Measurements from ENCODE around the gene GOSR1. TPM values are rescaled to one million over a fixed set of nuclear protein-coding genes. Genes with fewer than 3 reads are reported as not detected.
"Not testable (repeated sequence)": the region's sequence is repeated elsewhere in the genome, so short reads cannot be mapped to it uniquely, and the experiment has no call there.

Gene GOSR1
- total RNA-seq, 2 donors from 2014 or later, result 65.7 to 66.1 TPM

- not testable (repeated sequence) for H3K27ac Mint-ChIP-seq; H3K36me3 Mint-ChIP-seq (ENCODE audit: insufficient read depth in 2 of 2); H3K9me3 Mint-ChIP-seq; H3K27me3 Mint-ChIP-seq (ENCODE audit: low read depth); DNase-seq; H3K4me3 Mint-ChIP-seq; ATAC-seq (replicated peaks in 1 of 2); H3K4me1 Mint-ChIP-seq (ENCODE audit: low read depth)
Observed at GRCh38 chr17:30571404-30571803, 94.2 kb downstream of the GOSR1 start.

- ATAC-seq (replicated peaks in 1 of 2), result no peak
Observed at GRCh38 chr17:30571921-30572320, 94.7 kb downstream of the GOSR1 start.

DNA sequence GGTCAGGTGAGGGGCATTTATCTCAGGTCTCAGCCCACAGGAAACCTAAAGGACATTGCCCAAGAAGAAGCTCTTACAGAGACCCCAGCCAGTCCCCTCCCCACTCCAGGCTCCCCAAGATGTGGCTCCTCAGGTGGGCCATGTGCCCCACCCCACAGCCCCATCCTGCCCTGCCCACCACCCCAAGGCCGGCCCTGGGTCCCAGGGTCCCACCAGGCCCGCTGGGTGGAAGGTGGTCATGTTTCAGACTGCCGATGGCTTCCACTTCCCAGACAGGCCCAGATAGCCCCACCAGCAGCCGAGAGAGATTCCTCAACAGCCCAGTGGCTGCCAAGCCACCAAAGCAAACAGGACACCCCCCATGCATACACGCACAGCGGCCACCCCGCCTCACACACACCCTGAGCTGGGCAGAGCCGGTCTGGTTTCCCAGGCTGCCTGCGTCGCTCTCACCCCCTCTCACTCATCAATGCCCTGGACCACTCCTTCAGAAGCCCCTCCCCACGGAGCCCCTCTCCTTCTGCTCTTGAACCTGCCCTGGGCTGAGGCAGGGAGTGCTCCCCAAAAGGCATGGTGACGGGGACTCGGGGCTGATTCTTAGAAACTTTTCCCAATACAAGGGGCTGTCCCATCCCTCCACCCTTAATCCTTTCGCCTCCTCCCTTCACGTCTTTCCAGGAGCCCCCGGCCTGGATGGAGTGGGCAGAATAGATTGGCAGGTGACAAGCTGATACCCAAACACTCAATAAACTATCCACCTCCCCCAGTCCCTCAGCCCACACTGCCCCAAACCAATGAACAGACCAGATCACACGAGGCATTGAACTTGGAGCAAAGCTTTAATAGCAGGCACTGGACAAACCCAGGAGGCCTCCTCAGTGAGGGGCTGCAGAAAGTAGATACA is 95.7 kb downstream of the GOSR1 start:
- ATAC-seq (replicated peaks in 1 of 2); DNase-seq; H3K27ac Mint-ChIP-seq: not testable (repeated sequence)

More at GRCh38 chr17:30571921-30572320, 94.7 kb downstream of the GOSR1 start:
- Mint-ChIP-seq H3K27me3 (ENCODE audit: low read depth) (no peaks in the 10 kb centered on the region), H3K4me1 (ENCODE audit: low read depth) (no peaks in the 10 kb centered on the region), H3K9me3 (no peaks in the 10 kb centered on the region), H3K36me3 (ENCODE audit: insufficient read depth in 2 of 2) (no peaks in the 10 kb centered on the region), H3K4me3 (no peak overlapping the region), H3K27ac (no peak overlapping the region)
- DNase-seq, result no peak

DNA sequence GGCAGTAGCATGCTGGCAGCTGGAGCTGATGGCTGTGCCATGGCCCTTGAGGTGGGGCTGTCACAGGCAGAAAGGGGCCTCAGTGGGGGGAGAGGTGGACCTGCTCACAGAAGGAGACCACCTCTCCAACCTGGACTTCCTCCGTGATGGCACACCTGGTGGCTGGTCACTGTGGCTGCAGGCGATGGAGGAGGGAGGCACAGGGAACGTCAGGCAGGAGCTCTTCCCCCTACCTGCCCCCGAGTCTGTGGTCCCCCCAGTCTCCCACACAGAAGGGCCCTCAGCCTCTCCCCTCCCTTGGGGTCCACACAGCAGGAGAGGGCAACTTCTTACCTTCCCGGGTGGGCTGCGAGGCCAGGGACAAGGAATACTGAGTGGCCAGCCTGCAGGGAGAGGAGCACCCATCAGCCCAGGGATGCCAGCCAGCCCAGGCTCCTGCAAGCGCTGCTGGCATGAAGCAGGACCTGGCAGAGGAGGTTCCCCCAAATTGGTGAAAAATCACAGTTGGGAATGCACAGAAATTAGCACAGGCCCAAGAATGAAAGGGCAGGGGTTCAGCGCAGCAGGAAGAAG is 96.5 kb downstream of the GOSR1 start:
- no peak overlapping the region for H3K27ac Mint-ChIP-seq
- no peaks in the 10 kb centered on the region for H3K27me3 Mint-ChIP-seq (ENCODE audit: low read depth)
- no peaks in the 10 kb centered on the region for H3K4me1 Mint-ChIP-seq (ENCODE audit: low read depth)
- ATAC-seq (replicated peaks in 1 of 2) (no peak), DNase-seq (no peak)
- H3K9me3 Mint-ChIP-seq, result no peaks in the 10 kb centered on the region
- no peaks in the 10 kb centered on the region for H3K36me3 Mint-ChIP-seq (ENCODE audit: insufficient read depth in 2 of 2)
- H3K4me3 Mint-ChIP-seq, result no peak overlapping the region

More for the DNA sequence above, 95.7 kb downstream of the GOSR1 start:
- H3K9me3 Mint-ChIP-seq; H3K36me3 Mint-ChIP-seq (ENCODE audit: insufficient read depth in 2 of 2); H3K27me3 Mint-ChIP-seq (ENCODE audit: low read depth); H3K4me1 Mint-ChIP-seq (ENCODE audit: low read depth); H3K4me3 Mint-ChIP-seq: not testable (repeated sequence)

DNA sequence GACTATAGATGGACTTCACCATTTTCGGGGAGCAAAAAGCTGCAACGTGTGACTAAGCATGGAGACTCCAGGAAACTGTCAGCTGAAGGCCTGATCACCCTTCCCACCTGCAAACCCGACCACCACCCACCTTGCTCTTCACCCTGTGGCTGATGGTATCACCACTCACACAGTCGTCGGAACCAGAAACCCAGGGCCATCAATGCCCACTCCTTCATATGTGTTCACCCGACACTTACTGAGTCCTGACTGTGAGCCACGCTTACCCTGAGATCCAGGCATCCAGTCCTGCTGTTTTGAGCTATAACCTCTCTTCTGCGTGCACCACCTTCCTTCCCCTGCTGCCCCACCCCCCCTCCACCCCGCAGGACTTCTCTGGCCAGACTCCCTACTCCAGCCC is 97.1 kb downstream of the GOSR1 start:
- not testable (repeated sequence) for ATAC-seq (replicated peaks in 1 of 2); H3K27ac Mint-ChIP-seq; H3K36me3 Mint-ChIP-seq (ENCODE audit: insufficient read depth in 2 of 2)

GRCh38 chr17:30574806-30575205 is 97.6 kb downstream of the GOSR1 start:
- H3K36me3 Mint-ChIP-seq (ENCODE audit: insufficient read depth in 2 of 2); ATAC-seq (replicated peaks in 1 of 2); H3K9me3 Mint-ChIP-seq; DNase-seq; H3K27me3 Mint-ChIP-seq (ENCODE audit: low read depth); H3K4me3 Mint-ChIP-seq; H3K4me1 Mint-ChIP-seq (ENCODE audit: low read depth); H3K27ac Mint-ChIP-seq: not testable (repeated sequence)

More for the DNA sequence above, 97.1 kb downstream of the GOSR1 start:
- H3K4me3 Mint-ChIP-seq; DNase-seq; H3K27me3 Mint-ChIP-seq (ENCODE audit: low read depth); H3K9me3 Mint-ChIP-seq; H3K4me1 Mint-ChIP-seq (ENCODE audit: low read depth): not testable (repeated sequence)

DNA sequence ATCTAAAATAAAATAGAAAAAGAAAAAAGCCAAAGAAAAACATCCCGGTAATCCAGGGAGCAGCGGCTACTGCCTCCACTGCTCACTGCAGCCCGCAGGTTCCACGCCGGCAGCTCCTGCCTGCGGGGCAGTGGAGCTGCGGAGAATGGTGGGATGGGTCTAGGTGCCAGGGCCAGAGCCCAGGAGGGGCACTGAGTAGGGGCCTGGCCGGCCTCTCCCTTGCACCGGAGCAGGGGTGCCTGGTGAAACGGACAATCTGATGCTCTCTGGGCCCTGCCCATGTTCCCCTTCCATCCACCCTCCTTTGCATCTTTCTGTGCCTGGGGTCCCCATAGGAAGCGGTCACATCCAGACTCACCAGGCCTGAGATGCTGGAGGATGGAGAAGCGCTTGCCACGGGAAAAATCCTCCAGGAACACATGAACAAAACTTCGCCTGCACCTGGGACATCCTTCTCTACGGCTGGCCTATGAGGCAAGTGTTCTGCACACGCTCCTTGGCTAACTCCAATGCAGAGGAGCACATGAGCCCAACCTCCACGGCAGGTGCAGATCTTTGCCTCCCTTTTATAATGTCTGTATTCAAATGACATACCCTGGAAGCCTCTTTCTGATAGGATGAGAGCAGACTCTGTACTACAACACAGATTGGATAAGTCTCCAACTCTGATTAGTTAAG is 98.6 kb downstream of the GOSR1 start:
- not testable (repeated sequence) for ATAC-seq (replicated peaks in 1 of 2); H3K27me3 Mint-ChIP-seq (ENCODE audit: low read depth); H3K4me3 Mint-ChIP-seq; H3K4me1 Mint-ChIP-seq (ENCODE audit: low read depth); DNase-seq; H3K9me3 Mint-ChIP-seq; H3K36me3 Mint-ChIP-seq (ENCODE audit: insufficient read depth in 2 of 2); H3K27ac Mint-ChIP-seq

DNA sequence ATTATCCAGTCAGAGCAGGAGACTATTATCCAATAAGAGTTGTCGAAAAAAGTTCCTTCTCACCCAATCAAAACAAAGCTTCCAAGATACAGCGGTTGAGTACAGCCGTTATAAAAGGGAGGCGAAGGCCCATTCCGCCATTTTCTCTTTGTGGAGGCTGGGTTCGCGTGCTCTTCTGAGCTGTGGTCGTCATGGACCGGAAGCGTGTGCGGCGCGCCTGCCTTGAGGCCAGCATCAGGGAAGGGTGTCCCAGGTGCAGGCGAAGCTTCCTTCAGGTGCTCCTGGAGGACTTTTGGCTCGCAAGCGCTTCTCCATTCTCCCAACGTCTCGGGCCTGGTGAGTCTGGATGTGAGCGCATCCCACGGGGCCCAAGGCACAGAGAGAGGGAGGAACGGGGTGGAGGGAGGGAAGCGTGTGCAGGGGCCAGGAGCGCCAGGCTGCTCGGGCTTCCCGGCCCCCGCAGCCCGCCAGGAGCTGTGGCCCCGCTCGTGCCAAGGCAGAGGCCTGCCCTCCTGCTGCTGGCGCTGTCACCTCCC is 99.2 kb downstream of the GOSR1 start:
- H3K4me3 Mint-ChIP-seq, result no peak overlapping the region

More for the DNA sequence above, 99.2 kb downstream of the GOSR1 start:
- no peaks in the 10 kb centered on the region for H3K27me3 Mint-ChIP-seq (ENCODE audit: low read depth)
- DNase-seq, result no peak
- H3K27ac Mint-ChIP-seq, result no peak overlapping the region
- no peak for ATAC-seq (replicated peaks in 1 of 2)
- no peaks in the 10 kb centered on the region for H3K4me1 Mint-ChIP-seq (ENCODE audit: low read depth)
- H3K36me3 Mint-ChIP-seq (ENCODE audit: insufficient read depth in 2 of 2), result no peaks in the 10 kb centered on the region
- H3K9me3 Mint-ChIP-seq, result no peaks in the 10 kb centered on the region

Other genes with a start within 250 kb of the GOSR1 start
- under 1 TPM in 1 of 2 donors, not detected in 1; 0.05 TPM for gene SLC6A4, start 241.7 kb upstream of the GOSR1 start, total RNA-seq
- 10 to 100 TPM; 49.5 to 63.9 TPM for gene BLMH, start 185.5 kb upstream of the GOSR1 start, total RNA-seq
- not detected for gene TMIGD1, start 143.4 kb upstream of the GOSR1 start, total RNA-seq
- gene CPD, start 98.5 kb upstream of the GOSR1 start, total RNA-seq, result 10 to 100 TPM; 46.5 to 46.8 TPM

Measured in activated T-cell treated with anti-CD3 and anti-CD28 coated beads, Interleukin-2, amount 50 U/mL, for 72 hours (primary cell).